HepG2 (cell line): ENCODE measurements around the gene LSMEM2. TPM values are rescaled to one million over a fixed set of nuclear protein-coding genes. Genes with fewer than 3 reads are reported as not detected.

Source experiments
- ATF7-NPFF ChIP-seq: sonication (generic); formaldehyde crosslinking; IDR thresholded peaks from 2 replicates; pipeline ENCODE4 v1.8.1; 2023; ENCODE audit warnings: mild to moderate bottlenecking, low read depth, missing genetic modification reagents, moderate library complexity
- MTA3 ChIP-seq: sonication (generic); formaldehyde crosslinking; IDR thresholded peaks from 2 replicates; pipeline ENCODE4 v1.4.0; 2020; ENCODE audit warnings: missing genetic modification reagents
- ZNF790 ChIP-seq: sonication (generic); formaldehyde crosslinking; IDR thresholded peaks from 2 replicates; pipeline ENCODE4 v1.8.0; 2022; ENCODE audit warnings: missing genetic modification reagents, mild to moderate bottlenecking, borderline replicate concordance
- polyA plus RNA-seq, 8 experiments: library from polyadenylated mRNA; depleted of rRNA in 3 of 8; stranded (reverse) in 7 of 8; unstranded in 1 of 8; fragments of >200 nt; fragmentation: Illumina TruSeq in 4 of 8; extraction: Trizol in 4 of 8; gene quantifications; 2 replicates each; pipeline versions ENCODE4 v1.2.1 to v1.2.3, GENCODE V29; 2011 to 2016; ENCODE audit warnings: low read depth in 4 of 8, missing spikeins in 1 of 8, mixed read lengths in 1 of 8; ENCODE audit not compliant: insufficient read depth in 1 of 8
- total RNA-seq, 5 experiments: library from RNA; depleted of rRNA; stranded (reverse); fragments of >200 nt; fragmentation: Illumina TruSeq; extraction: Trizol; gene quantifications; 2 replicates each; pipeline ENCODE4 v1.2.3, GENCODE V29; 2016; ENCODE audit warnings: low read depth in 1 of 5
- TF ChIP-seq, protein P1 (sequence below): sonication (generic); formaldehyde crosslinking; IDR thresholded peaks from 2 replicates; pipeline ENCODE4 v1.4.0; 2020; ENCODE audit warnings: mild to moderate bottlenecking, missing genetic modification reagents
- TF ChIP-seq, protein P2 (sequence below): sonication (generic); formaldehyde crosslinking; IDR thresholded peaks from 2 replicates; pipeline ENCODE4 v1.9.0; 2022; ENCODE audit warnings: low read depth, missing genetic modification reagents
- TF ChIP-seq, protein P3 (sequence below): sonication (generic); formaldehyde crosslinking; IDR thresholded peaks from 2 replicates; pipeline ENCODE4 v1.4.0; 2020; ENCODE audit warnings: missing genetic modification reagents
- TF ChIP-seq, protein P4 (sequence below): sonication (generic); formaldehyde crosslinking; IDR thresholded peaks from 2 replicates; pipeline ENCODE4 v1.4.0; 2020; ENCODE audit warnings: missing genetic modification reagents

LSMEM2 gene
- total and polyA plus RNA-seq, 2 of the 13 experiments (the other 11 are each of a cell fraction or from before 2014, with no cell fraction given): 0.07 to 0.41 TPM

DNA sequence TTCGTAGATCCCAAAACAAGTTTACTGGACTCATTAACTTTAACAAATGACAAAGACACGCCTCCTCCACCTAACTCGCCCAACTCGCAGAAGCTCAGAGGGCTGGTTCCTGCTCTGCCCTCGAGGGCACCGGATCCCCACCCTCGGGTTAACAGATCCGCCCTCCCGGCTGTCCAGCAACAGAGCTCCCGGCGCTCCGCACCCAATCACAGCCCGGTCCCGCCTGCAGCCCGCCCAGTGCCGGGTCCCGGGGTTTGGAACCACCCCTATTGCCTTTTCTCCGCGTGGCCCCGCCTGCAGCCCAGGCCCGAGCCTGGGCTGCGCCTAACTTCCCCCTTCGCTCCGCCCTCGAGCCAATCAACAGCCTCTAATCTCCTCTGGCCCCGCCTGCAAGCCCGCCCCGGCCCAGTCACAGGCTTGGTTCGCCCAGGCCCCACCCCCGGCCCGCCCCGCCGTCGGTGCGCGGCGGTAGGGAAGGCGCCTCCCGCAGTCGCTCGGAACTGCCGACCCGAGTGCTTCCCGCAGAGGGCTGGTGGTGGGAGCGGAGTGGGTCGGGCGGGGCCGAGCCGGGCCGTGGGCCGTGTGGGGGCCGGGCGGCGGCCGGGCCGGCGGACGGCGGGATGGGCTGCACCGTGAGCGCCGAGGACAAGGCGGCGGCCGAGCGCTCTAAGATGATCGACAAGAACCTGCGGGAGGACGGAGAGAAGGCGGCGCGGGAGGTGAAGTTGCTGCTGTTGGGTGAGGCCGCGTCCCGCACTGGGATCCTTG lies 43.0 kb upstream of the LSMEM2 start, which contains the start of gene GNAI2 (continued):
- TF ChIP-seq, protein P1, sequence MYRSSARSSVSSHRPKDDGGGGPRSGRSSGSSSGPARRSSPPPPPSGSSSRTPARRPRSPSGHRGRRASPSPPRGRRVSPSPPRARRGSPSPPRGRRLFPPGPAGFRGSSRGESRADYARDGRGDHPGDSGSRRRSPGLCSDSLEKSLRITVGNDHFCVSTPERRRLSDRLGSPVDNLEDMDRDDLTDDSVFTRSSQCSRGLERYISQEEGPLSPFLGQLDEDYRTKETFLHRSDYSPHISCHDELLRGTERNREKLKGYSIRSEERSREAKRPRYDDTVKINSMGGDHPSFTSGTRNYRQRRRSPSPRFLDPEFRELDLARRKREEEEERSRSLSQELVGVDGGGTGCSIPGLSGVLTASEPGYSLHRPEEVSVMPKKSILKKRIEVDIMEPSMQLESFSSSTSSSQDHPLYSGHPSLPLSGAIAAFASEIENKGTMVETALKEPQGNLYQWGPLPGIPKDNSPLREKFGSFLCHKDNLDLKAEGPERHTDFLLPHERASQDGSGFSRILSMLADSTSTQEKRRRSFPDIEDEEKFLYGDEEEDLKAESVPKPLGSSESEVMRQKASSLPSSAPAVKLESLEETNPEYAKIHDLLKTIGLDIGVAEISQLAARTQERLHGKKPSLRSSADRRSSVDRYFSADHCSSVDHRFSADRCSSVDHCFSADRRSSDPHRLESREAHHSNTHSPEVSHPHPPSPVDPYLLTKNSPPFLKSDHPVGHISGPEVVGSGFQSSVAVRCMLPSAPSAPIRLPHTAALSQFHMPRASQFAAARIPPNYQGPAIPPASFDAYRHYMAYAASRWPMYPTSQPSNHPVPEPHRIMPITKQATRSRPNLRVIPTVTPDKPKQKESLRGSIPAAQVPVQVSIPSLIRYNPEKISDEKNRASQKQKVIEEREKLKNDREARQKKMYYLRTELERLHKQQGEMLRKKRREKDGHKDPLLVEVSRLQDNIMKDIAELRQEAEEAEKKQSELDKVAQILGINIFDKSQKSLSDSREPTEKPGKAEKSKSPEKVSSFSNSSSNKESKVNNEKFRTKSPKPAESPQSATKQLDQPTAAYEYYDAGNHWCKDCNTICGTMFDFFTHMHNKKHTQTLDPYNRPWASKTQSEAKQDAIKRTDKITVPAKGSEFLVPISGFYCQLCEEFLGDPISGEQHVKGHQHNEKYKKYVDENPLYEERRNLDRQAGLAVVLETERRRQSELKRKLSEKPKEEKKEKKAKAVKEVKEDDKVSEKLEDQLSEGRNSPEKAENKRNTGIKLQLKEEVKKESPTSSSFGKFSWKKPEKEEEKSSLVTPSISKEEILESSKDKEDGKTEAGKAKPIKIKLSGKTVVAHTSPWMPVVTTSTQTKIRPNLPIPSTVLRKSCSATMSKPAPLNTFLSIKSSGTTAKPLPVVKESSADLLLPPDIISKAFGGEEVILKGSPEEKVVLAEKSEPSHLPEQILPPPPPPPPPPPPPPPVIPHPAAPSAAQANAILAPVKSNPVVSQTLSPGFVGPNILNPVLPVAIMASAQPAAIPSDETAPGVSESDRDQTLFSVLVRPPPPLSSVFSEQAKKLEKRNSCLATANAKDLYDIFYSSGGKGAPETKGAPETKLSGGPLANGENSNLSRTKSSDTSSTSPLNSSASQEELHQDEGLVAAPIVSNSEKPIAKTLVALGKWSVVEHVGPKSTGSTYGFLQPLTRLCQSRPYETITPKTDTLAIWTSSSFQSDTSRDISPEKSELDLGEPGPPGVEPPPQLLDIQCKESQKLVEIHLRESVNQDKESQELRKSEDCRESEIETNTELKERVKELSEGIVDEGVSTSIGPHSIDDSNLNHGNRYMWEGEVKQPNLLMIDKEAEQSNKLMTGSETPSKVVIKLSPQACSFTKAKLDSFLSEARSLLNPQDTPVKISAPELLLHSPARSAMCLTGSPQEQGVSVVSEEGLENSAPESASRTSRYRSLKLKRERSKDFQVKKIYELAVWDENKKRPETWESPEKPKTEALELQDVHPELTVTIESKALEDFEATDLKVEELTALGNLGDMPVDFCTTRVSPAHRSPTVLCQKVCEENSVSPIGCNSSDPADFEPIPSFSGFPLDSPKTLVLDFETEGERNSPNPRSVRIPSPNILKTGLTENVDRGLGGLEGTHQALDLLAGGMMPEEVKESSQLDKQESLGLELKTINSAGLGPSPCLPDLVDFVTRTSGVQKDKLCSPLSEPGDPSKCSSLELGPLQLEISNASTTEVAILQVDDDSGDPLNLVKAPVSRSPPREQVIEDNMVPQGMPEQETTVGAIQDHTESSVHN (CRISPR knock-in tag): no peak
- TF ChIP-seq ATF7-NPFF (CRISPR knock-in tag) (peak; percentile 60; the same call in 1 of the 2 replicates), ZNF790 (peak; percentile 22; the same call in 1 of the 2 replicates), MTA3 (CRISPR knock-in tag) (no peak)
- TF ChIP-seq, protein P2, sequence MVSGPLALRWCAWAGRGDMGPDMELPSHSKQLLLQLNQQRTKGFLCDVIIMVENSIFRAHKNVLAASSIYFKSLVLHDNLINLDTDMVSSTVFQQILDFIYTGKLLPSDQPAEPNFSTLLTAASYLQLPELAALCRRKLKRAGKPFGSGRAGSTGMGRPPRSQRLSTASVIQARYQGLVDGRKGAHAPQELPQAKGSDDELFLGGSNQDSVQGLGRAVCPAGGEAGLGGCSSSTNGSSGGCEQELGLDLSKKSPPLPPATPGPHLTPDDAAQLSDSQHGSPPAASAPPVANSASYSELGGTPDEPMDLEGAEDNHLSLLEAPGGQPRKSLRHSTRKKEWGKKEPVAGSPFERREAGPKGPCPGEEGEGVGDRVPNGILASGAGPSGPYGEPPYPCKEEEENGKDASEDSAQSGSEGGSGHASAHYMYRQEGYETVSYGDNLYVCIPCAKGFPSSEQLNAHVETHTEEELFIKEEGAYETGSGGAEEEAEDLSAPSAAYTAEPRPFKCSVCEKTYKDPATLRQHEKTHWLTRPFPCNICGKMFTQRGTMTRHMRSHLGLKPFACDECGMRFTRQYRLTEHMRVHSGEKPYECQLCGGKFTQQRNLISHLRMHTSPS: peak; percentile 40; the same call in 1 of the 2 replicates
- TF ChIP-seq, protein P3, sequence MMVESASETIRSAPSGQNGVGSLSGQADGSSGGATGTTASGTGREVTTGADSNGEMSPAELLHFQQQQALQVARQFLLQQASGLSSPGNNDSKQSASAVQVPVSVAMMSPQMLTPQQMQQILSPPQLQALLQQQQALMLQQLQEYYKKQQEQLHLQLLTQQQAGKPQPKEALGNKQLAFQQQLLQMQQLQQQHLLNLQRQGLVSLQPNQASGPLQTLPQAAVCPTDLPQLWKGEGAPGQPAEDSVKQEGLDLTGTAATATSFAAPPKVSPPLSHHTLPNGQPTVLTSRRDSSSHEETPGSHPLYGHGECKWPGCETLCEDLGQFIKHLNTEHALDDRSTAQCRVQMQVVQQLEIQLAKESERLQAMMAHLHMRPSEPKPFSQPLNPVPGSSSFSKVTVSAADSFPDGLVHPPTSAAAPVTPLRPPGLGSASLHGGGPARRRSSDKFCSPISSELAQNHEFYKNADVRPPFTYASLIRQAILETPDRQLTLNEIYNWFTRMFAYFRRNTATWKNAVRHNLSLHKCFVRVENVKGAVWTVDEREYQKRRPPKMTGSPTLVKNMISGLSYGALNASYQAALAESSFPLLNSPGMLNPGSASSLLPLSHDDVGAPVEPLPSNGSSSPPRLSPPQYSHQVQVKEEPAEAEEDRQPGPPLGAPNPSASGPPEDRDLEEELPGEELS (CRISPR knock-in tag): no peak
- TF ChIP-seq, protein P4, sequence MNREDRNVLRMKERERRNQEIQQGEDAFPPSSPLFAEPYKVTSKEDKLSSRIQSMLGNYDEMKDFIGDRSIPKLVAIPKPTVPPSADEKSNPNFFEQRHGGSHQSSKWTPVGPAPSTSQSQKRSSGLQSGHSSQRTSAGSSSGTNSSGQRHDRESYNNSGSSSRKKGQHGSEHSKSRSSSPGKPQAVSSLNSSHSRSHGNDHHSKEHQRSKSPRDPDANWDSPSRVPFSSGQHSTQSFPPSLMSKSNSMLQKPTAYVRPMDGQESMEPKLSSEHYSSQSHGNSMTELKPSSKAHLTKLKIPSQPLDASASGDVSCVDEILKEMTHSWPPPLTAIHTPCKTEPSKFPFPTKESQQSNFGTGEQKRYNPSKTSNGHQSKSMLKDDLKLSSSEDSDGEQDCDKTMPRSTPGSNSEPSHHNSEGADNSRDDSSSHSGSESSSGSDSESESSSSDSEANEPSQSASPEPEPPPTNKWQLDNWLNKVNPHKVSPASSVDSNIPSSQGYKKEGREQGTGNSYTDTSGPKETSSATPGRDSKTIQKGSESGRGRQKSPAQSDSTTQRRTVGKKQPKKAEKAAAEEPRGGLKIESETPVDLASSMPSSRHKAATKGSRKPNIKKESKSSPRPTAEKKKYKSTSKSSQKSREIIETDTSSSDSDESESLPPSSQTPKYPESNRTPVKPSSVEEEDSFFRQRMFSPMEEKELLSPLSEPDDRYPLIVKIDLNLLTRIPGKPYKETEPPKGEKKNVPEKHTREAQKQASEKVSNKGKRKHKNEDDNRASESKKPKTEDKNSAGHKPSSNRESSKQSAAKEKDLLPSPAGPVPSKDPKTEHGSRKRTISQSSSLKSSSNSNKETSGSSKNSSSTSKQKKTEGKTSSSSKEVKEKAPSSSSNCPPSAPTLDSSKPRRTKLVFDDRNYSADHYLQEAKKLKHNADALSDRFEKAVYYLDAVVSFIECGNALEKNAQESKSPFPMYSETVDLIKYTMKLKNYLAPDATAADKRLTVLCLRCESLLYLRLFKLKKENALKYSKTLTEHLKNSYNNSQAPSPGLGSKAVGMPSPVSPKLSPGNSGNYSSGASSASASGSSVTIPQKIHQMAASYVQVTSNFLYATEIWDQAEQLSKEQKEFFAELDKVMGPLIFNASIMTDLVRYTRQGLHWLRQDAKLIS (CRISPR knock-in tag): no peak
